Colon (tissue), 2 donors: Measurements from ENCODE around the gene CHD6.

Experiments
- FAIRE-seq: peaks from 2 replicates; lab custom pipeline; 2012; peaks lifted over from hg19 to GRCh38; lab: Jason Lieb, UNC
- donor health status: control.
- donor health status: control.

The CHD6 gene, protein sequence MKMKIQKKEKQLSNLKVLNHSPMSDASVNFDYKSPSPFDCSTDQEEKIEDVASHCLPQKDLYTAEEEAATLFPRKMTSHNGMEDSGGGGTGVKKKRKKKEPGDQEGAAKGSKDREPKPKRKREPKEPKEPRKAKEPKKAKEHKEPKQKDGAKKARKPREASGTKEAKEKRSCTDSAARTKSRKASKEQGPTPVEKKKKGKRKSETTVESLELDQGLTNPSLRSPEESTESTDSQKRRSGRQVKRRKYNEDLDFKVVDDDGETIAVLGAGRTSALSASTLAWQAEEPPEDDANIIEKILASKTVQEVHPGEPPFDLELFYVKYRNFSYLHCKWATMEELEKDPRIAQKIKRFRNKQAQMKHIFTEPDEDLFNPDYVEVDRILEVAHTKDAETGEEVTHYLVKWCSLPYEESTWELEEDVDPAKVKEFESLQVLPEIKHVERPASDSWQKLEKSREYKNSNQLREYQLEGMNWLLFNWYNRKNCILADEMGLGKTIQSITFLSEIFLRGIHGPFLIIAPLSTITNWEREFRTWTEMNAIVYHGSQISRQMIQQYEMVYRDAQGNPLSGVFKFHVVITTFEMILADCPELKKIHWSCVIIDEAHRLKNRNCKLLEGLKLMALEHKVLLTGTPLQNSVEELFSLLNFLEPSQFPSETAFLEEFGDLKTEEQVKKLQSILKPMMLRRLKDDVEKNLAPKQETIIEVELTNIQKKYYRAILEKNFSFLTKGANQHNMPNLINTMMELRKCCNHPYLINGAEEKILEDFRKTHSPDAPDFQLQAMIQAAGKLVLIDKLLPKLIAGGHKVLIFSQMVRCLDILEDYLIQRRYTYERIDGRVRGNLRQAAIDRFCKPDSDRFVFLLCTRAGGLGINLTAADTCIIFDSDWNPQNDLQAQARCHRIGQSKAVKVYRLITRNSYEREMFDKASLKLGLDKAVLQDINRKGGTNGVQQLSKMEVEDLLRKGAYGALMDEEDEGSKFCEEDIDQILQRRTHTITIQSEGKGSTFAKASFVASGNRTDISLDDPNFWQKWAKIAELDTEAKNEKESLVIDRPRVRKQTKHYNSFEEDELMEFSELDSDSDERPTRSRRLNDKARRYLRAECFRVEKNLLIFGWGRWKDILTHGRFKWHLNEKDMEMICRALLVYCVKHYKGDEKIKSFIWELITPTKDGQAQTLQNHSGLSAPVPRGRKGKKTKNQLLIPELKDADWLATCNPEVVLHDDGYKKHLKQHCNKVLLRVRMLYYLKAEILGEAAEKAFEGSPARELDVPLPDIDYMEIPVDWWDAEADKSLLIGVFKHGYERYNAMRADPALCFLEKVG (N-terminal part only)

DNA sequence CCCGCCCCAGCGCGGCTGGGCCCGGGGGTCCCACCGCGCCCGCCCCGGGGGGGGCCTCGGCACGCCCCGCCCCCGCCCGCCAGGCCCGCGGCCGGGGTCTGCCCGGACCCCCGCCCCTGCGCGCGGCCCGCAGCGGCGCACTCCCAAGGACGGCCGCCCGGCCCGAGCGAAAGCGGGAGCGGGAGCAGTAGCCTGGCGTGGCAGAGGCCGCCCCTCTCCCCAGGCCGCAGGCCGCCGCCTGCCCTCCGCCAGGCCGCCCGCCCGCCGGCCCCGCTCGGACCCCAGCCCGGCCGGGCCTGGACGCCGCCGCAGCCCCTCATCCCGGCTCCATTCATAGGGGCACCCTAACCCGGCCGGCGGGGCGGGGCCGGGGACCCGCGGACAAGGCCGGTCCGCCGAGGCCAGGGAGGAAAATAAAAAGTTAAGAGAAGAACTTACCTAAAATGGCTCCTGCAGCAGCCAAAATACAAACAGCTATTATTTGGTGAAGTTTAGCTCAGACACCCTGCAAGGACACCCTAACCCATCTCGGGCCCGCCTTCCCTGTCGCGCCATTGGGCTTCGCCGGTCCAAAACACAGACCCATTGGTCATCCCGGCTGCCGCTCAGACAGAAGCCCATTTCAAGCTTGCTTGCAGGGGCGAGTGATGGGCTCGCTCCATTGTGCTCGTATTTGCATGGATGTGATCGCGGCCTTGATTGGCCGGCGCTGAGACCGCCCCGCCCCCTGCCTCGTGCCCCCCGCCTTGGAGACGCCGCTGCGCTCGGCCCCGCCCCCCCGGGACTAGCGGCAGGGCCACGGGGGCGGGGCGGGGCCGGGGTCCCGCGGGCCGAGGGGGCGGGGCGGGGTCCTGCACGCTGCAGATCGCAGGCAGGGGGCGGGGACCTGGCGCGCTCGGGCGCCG lies at the start of gene CHD6:
Gene CHD6 (minus strand): TSS at position 476 of the 905 bp plus-strand sequence. CDS start 67,040 bp downstream, outside the sequence.
- FAIRE-seq = no peak

DNA sequence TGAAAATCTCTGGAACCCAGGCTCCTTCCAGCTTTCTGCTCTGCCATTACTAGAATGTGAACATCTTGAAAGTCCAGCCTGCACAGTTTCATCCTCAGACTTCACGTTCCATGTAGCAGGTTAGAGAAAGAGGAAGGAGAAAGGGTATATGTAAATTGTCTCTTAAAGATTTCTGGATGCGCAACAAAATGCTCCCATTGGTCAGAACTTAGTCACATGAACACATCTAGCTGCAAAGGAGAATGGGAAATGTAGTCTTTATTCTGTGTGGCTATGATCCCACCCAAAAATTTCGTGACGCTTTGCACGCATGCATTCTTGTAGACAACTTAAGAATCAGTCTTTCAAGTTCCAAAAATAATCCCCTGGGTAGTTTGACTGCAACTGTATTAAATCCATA lies 46.4 kb upstream of the CHD6 start:
- FAIRE-seq = no peak

DNA sequence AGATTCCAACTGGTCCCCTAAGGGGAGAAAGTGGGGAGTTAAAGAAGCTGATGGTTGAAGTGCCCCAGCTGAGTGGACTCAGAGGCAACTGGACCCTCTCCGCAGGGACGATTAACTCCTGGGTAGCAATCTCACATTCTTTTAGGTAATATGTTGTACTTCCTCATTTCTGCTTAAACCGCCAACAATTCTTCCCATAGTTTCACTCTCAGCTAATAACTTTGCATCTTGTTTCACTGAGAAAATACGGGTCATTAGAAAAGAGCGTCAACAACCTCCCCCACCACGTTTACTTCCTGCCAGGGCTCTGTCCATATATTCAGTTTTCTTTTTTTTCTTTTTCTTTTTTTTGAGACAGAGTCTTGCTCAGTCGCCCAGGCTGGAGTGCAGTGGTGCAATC lies 39.5 kb upstream of the CHD6 start:
- no peak for FAIRE-seq

DNA sequence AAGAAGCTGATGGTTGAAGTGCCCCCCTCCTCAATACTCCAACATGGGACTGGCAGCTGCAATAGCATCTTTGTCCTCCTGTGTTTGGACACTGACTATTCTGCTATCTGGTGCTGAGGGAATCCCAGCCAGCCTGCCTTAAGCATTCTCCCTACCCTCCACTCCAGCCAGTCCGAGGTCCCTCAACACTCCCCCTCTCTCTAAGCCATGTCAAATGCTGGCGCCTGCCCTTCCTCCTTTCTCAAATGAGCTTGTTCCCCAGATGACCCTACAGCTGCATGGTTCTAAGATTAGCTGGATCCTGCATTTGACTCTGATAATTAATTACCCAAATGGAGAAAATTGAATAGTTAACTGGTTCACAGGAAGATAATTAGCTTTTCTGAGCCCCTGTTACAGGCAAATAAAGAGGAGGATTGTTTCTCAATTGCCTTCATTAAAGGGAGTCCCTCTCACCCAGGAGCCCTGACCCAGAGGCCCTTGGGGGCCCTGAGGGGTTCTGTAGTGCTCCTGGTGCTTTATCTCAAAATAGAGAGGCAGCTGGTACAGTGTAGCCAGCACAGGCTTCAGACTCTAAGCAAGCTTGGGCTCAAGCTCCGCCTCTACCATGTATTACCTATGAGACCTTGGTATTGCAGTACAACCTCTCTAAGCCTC lies 37.9 kb upstream of the CHD6 start:
- no peak for FAIRE-seq

DNA sequence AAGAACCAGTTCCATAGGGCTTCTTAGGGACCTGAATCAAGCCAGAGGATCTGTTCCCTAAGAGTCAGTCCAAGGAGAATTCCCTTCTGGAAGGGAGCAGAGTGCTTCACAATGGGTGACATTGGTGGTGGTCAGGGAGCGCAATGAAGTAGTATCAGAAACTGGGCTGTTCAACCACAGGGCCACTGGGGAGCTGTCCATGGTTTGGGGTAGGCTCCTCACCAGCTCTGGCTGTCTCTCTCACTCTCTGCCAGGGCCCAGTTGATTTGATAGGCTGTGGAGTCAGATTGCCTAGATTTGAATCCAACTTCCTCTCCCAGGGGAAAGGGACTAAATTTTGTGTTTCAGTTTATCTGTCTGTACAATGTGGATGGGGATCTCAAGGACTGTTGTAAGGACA lies 36.7 kb upstream of the CHD6 start:
- FAIRE-seq = no peak

DNA sequence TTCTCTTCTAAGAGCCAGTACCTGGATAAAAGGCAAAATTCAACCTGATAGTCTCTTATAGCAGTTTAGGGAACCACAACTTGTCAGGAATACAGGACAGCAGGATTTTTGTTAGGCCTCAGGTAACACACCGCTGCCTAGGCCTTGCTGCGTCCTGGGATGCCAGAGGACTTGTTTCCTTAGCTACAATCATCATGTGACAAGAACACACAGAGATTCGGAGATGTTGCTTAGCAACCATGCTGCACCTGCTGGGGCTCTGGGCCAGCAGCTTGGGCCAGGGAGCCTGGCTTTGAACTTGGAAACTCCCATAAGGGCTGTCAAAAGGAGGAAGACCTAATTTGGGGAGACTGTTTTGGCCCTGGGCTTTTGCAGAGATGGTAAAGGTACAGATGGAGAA lies 36.1 kb upstream of the CHD6 start:
- no peak for FAIRE-seq

DNA sequence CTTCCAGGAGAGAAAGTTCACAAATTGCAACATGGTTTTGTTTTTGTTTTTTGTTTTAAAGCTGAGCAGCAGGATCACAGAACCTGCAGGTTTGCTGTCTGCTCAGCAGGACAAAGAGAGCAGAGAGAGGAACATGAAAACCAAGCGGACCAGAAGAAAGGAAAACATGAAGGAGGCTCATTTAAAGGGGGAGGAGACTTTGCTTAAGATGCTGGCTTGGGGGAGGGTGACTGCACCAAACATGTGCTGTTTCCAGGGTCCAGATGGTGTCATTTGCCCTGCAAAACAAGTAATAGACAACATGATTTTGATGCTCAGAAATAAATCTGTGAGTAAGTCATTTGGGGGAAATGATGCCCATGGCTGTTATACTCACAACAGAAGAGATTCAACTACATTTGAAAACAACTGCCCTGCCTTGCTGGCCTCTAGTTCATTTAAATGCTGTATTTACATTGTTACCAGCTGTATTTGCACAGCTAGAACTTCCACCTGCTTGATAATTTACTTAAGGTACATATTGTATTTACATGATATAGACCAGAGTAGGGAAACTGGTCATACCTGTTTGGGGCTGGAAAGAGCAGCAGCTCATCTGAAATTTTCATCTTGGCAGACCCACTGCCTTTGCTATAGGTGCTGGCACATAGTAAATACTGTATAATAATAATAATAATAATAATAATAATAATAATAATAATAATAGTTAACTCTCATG lies 32.2 kb upstream of the CHD6 start:
- no peak for FAIRE-seq

DNA sequence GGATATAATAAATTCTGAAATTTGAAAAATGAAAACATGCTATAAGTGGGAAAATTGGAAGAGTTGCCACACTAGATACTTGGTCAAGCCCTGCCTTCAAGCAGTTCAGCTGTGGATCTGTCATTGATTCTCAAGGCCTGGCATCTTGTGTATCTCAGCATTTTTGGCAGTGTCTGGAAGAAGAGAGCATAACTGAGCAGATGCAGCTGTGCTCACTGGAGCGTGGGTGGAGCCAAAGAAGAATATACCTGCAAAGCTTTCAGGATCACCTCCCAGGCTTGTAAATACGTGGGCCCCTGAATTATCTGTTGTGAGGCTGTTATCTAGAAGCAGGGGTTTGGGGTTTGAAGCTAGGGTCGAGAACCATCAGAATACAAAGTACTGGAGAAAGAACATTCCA lies 31.3 kb upstream of the CHD6 start:
- FAIRE-seq = no peak

DNA sequence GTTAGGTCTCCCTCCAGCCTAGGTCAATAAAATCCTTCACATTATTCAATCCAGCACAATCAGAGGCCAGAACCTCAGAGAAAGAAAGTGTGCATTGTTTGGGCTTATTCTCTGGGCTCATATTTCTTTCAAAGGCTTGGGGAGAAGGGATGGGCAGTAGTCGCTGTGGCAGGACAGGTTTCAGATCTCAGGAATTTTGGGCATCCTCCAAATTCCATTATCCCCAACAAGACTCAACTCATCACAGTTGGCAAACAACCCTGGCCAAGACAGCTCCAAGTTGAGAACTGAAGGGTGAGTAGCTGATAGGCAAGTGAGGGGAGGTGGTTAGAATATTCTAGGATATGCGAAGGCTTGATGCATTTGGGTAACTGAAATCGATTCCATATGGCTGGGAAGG lies 27.2 kb upstream of the CHD6 start:
- FAIRE-seq = no peak

DNA sequence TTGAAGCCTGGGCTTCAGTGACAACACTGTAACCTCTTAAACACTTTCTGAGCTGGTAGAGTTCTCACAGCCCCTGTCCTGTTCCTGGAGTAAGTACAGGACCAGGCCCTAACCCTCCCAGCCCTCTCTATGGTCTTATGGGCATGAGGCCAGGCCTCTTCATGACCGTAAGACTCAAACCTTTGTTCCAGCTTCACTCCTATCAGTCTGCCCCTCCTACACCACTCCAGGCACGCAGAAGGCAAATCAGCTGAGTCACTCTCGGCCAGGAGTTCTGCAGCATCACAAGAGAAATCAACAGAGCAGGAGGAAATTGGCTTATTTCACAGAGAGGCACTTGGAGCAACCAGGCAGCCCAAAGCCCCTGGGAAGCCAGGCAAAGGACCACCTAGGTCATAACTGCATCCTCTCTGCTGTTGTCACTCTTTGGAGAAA lies 25.3 kb upstream of the CHD6 start:
- no peak for FAIRE-seq

DNA sequence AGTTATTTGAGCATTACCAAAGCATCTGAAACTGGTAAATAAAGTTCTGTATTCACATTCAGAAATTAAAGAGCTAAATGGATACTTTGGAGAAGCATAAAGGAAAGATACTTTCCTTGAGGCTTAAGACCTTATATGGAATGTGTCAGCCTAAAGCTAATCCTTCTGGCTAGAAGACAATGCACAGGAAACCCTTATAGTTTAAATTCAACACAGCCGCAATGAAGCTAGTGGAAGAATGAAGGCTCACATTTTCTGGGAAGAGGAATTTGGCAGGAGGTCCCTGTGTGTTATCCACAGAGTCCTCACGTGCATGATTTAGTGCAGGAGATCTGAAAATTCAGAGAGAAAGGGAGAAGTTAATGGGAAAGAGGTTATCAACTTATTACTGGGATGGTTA lies 21.5 kb upstream of the CHD6 start:
- no peak for FAIRE-seq

DNA sequence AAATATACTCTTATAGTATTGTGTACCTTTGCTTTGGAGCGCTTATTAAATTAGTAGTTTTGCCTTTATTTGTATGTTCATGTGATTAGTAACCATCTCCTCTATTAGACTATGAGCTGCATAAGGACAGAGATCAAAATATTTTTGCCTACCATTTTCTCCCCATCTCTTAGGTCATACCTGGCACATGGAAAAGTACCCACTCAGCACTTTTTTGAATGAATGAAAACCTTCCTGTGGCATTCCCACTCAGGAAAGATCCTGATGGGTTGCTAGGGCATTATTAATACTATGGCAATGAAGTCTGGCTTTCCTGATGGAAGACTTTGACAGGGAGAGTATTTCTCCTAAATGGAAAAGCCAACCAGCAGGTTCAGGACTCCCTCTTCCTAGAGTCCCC lies 20.3 kb upstream of the CHD6 start:
- no peak for FAIRE-seq

DNA sequence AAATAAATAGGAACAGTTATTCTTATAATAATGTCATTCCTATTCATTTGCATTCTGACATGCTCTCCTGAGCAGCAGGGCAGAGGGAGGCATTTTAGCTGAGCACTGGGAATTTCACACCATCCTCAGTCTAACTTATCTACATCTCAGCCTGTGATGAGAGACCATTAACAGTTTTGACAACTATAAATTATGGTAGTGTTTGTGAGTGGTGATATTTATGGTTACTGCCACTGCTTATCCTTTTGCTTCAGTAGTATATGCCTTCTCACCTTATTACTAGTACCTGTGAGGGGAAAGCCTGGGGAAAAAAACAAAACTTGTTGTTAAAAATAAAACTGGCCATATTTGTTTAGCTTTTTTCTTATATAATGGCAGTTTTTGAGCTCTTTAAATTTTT lies 17.0 kb upstream of the CHD6 start:
- no peak for FAIRE-seq

DNA sequence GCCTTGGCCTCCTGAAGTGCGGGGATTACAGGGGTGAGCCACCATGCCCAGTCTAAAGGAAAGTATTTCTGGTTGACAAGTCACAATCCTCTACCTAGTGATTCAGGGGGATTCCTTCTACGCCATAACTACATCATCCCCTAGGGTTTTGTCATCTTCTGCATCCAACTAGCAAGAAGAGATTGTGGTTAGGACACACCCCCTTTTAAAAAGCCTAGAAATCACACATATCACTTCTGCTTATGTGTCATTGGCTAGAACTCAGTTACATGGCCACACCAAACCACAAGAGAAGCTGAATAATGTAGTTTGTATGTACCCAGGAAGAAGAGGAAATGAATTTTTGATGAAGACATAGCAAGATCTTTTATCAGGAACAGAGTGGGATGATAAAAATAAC lies 14.7 kb upstream of the CHD6 start:
- FAIRE-seq = no peak

DNA sequence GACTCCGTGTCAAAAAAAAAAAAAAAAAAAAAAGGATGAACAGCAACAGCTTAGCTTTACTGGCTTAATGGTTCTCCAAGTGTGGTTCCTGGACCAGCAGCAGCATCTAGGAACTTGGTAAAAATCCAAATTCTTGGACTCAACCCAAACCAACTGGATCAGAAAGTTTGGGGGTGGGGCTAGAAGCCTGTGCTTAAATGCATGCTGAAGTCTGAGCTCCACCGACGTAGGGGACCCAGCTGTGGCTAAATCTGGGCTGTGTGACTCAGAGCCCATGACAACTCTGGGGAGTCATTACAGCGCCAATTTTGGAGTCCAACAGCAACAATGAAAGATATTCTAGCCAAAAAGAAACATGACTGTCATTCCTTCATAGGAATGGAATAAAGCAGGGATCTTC lies 13.6 kb upstream of the CHD6 start:
- FAIRE-seq = no peak

DNA sequence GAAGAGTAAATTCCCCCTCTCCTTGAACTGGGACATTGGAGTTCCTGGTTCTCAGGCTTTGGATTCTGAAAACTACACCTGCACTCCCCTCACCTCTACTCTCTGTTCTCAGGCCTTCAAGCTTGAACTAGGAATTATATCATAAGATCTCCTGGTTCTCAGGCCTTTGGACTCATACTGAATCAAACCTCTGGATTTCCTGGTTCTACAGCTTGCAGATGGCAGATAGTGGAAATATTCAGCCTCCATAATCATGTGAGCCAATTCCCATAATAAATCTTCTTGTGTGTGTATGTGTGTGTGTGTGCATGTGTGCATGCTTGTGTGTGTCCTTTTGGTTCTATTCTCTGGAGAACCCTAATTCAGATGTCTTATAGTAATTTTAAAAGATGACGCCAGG lies 12.7 kb upstream of the CHD6 start:
- no peak for FAIRE-seq

DNA sequence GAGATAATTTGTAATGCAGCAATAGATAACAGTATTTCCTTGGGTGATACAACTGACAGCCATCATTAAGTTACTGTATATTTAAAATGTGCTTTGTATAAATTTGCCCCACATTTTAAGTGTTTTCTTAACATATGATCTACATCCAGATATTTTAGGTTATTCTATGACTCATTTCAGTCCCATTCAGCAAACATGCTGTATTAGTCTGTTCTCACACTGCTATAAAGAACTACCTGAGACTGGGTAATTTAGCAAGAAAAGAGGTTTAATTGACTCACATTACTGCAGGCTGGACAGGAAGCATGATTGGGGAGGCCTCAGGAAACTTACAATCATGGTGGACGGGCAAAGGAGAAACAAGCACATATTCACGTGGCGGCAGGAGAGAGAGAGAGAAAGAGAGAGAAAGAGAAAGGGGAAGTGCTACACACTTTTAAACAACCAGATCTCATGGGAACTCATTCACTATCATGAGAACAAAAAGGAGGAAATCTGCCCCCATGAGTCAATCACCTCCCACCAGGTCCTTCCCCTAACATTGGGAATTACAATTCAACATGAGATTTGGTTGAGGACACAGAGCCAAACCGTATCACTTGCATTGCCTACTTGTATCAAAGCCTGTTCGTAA lies 9.6 kb upstream of the CHD6 start:
- FAIRE-seq = no peak

DNA sequence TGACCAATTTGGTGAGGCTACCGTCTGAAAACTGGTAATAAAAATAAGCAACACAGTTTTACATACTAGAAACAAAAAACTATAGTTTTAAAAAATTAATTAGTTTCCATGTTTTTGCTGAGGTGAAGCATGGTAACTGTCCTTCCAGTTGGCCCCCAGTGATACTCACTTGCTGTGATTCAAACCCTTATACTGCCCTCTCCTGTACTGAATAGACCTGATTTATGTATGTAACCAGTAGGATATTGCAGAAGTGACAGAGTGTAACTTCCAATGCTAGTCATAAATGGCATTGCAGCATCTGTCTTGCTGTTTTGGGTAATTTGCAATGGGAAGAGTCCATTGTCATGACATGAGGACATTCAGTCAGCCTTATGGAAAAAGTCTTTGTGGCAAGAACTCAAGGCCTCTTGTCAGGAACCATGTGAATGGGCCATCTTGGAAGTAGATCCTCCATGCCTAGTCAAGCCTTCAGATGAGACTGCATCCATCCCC lies 8.9 kb upstream of the CHD6 start:
- no peak for FAIRE-seq

DNA sequence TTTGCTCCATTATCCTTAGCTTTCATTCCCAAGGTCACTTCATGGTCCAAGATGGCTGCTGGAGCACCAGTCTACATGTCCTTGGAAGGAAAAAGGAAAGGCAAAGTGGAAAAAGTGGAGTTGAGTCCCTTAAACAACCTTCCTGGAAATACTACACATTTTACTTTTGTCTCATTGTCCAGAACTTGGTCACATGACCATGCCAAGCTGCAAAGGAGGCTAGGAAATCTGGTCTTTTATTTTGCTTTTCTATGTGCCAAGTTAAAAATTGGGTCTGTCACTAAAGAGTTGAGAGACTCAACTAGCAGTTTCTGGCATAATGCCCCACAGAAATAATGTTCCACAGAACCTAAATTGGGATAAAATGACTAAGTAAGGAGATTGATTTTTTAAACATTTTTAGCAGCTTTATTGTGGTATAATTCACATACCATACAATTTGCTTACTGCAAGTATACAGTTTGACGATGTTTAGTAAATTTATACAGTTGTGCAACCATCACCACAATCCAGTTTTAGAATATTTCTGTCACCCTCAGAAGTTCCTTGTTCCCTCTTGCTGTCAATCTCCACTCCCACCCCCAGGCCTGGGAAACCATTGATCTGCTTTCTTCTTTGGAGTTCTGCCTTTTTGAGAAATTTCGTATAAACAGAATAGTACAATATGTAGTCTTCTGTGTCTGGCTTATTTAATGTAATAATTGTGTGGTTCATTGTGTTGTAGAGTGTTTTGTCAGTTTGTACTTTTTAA lies 5.6 kb upstream of the CHD6 start:
- FAIRE-seq = no peak
